Measurements from ENCODE around the gene CSRP1. TPM values are rescaled to one million over a fixed set of nuclear protein-coding genes. Genes with fewer than 3 reads are reported as not detected.

The CSRP1 gene
- total and polyA plus RNA-seq, 2 of the 13 experiments (the other 11 are each of a cell fraction or from before 2014, with no cell fraction given), result 17.7 to 68.9 TPM

- CTCF ChIA-PET (ENCODE audit: low intra/inter-chr PET ratio, low total read pairs), result no interaction called here
- no TSS peak for BruUV-seq (replicated peaks)
- H3K27ac ChIP-seq (ENCODE audit: extremely low read length, insufficient read depth, low read length), result no peak overlapping the region
- intact Hi-C loops (cut with micrococcal nuclease; ENCODE audit: unreplicated experiment) (no loop called here), in situ Hi-C loops (cut with HindIII; ENCODE audit: extremely low pct_ligation_motif_present, low pct_unique_long_range_greater_than_20kb) (no loop called here)
- POLR2A ChIA-PET, result no interaction called here
- H3K9me3 ChIP-seq (ENCODE audit: low read length), result no peaks in the 10 kb centered on the region
- no peak overlapping the region for H2AFZ ChIP-seq (ENCODE audit: low read length)
- ATAC-seq (no peak), FAIRE-seq (no peak), DNase-seq (ENCODE audit: low spot score) (no peak)
- H3K4me2 ChIP-seq (ENCODE audit: low read depth, low read length), result no peak overlapping the region
- WGBS (ENCODE audit: low lambda C conversion rate), result 33% methylated on average over 3 of the region's 3 CpGs
- H4K20me1 ChIP-seq (ENCODE audit: insufficient read depth, low read length), result 0 out of 2 replicates have a peak, but pooled peaks cover 9% of the 10 kb centered on the region
- no peaks in the 10 kb centered on the region for H3K36me3 ChIP-seq (replicated peaks in 1 of 2; ENCODE audit: control insufficient read depth in 1 of 2, insufficient read depth in 2 of 2, low read length in 2 of 2)
- no peak overlapping the region for H3K9ac ChIP-seq (ENCODE audit: insufficient read depth, low read depth, low read length)
- peaks cover 19% of the 10 kb centered on the region for H3K79me2 ChIP-seq (ENCODE audit: insufficient read depth, low read length)
- peaks cover 3 to 31% of the 10 kb centered on the region in 2 experiments; a peak in 3 of 5 replicates for H3K27me3 ChIP-seq (ENCODE audit: control insufficient read depth in 1 of 2, insufficient read depth in 2 of 2, low read length in 2 of 2)
- peaks cover 26% of the 10 kb centered on the region for H3K4me1 ChIP-seq (ENCODE audit: insufficient read depth, low read length)
- no peak overlapping the region for H3K4me3 ChIP-seq (replicated peaks in 1 of 3; ENCODE audit: insufficient read depth in 1 of 3, low read depth in 2 of 3, low read length in 3 of 3)
- TF ChIP-seq ZNF691 (CRISPR knock-in tag; IDR thresholded peaks at IDR 0.05; ENCODE audit: borderline replicate concordance, low read depth), result no peak
Observed at GRCh38 chr1:201471772-201472171, 35.2 kb downstream of the CSRP1 start.

GRCh38 chr1:201470581-201470980 lies 36.3 kb downstream of the CSRP1 start:
- Histone ChIP-seq H3K4me2 (ENCODE audit: low read depth, low read length) (no peak overlapping the region), H3K36me3 (replicated peaks in 1 of 2; ENCODE audit: control insufficient read depth in 1 of 2, insufficient read depth in 2 of 2, low read length in 2 of 2) (peaks cover under 1 to 6% of the 10 kb centered on the region in 2 experiments; a peak in 2 of 5 replicates), H3K79me2 (ENCODE audit: insufficient read depth, low read length) (peaks cover 27% of the 10 kb centered on the region), H4K20me1 (ENCODE audit: insufficient read depth, low read length) (0 out of 2 replicates have a peak, but pooled peaks cover 15% of the 10 kb centered on the region), H3K27ac (ENCODE audit: extremely low read length, insufficient read depth, low read length) (no peak overlapping the region), H3K9me3 (ENCODE audit: low read length) (no peaks in the 10 kb centered on the region), H3K4me3 (replicated peaks in 1 of 3; ENCODE audit: insufficient read depth in 1 of 3, low read depth in 2 of 3, low read length in 3 of 3) (no peak overlapping the region), H3K9ac (ENCODE audit: insufficient read depth, low read depth, low read length) (no peak overlapping the region), H2AFZ (ENCODE audit: low read length) (no peak overlapping the region), H3K4me1 (ENCODE audit: insufficient read depth, low read length) (peaks cover 36% of the 10 kb centered on the region), H3K27me3 (ENCODE audit: control insufficient read depth in 1 of 2, insufficient read depth in 2 of 2, low read length in 2 of 2) (peaks cover 1 to 19% of the 10 kb centered on the region in 2 experiments; a peak in 2 of 5 replicates)
- in situ Hi-C loops (cut with HindIII; ENCODE audit: extremely low pct_ligation_motif_present, low pct_unique_long_range_greater_than_20kb), result no loop called here
- WGBS (ENCODE audit: low lambda C conversion rate), result 46% methylated on average over 3 of the region's 4 CpGs
- intact Hi-C loops (cut with micrococcal nuclease; ENCODE audit: unreplicated experiment), result no loop called here
- CTCF ChIA-PET (ENCODE audit: low intra/inter-chr PET ratio, low total read pairs), result no interaction called here
- DNase-seq (ENCODE audit: low spot score) (no peak), ATAC-seq (no peak), FAIRE-seq (no peak)
- POLR2A ChIA-PET, result no interaction called here
- no TSS peak for BruUV-seq (replicated peaks)
- TF ChIP-seq SALL1 (CRISPR knock-in tag; IDR thresholded peaks at IDR 0.05) (no peak), SOX6 (IDR thresholded peaks at IDR 0.05) (no peak), SOX6 (CRISPR knock-in tag; IDR thresholded peaks at IDR 0.05) (no peak), SNRNP70 (IDR thresholded peaks at IDR 0.05; ENCODE audit: low read depth, low read length) (no peak), WIZ (CRISPR knock-in tag; IDR thresholded peaks at IDR 0.05) (no peak), SIX1 (CRISPR knock-in tag; IDR thresholded peaks at IDR 0.05; ENCODE audit: borderline replicate concordance) (no peak), ZBTB25 (CRISPR knock-in tag; IDR thresholded peaks at IDR 0.05) (no peak), ZXDC (CRISPR knock-in tag; IDR thresholded peaks at IDR 0.05) (no peak), PRDM4 (CRISPR knock-in tag; IDR thresholded peaks at IDR 0.05; ENCODE audit: borderline replicate concordance) (no peak)
